Erythroblast (primary cell): ENCODE measurements around the gene BCAR3.

Source experiments
- DNase-seq, 2 experiments: peaks; one replicate each; lab custom pipeline; 2025; lab: John Stamatoyannopoulos, UW
- GATA1 ChIP-seq: IDR thresholded peaks from 2 replicates; pipeline ENCODE4 v1.6.1; 2011; ENCODE audit warnings: low read depth, mild to moderate bottlenecking, control low read depth, low read length, moderate library complexity
- POLR2A ChIP-seq: IDR thresholded peaks from 2 replicates; pipeline ENCODE4 v1.6.1; 2011; ENCODE audit warnings: mild to moderate bottlenecking, low read length

The BCAR3 gene

GRCh38 chr1:93621246-93621645, 60.4 kb downstream of the BCAR3 start:
- TF ChIP-seq GATA1 (no peak), POLR2A (no peak)
- DNase-seq: no peak

GRCh38 chr1:93620841-93621210, 60.8 kb downstream of the BCAR3 start:
- no peak for DNase-seq
- TF ChIP-seq GATA1: no peak
- no peak for TF ChIP-seq POLR2A

GRCh38 chr1:93620172-93620840, 61.3 kb downstream of the BCAR3 start:
- DNase-seq: no peak
- TF ChIP-seq GATA1 (no peak), POLR2A (no peak)

GRCh38 chr1:93619507-93620171, 62.0 kb downstream of the BCAR3 start:
- peak; percentile 16 to 23 for DNase-seq
- TF ChIP-seq POLR2A: no peak
- TF ChIP-seq GATA1: no peak

DNA sequence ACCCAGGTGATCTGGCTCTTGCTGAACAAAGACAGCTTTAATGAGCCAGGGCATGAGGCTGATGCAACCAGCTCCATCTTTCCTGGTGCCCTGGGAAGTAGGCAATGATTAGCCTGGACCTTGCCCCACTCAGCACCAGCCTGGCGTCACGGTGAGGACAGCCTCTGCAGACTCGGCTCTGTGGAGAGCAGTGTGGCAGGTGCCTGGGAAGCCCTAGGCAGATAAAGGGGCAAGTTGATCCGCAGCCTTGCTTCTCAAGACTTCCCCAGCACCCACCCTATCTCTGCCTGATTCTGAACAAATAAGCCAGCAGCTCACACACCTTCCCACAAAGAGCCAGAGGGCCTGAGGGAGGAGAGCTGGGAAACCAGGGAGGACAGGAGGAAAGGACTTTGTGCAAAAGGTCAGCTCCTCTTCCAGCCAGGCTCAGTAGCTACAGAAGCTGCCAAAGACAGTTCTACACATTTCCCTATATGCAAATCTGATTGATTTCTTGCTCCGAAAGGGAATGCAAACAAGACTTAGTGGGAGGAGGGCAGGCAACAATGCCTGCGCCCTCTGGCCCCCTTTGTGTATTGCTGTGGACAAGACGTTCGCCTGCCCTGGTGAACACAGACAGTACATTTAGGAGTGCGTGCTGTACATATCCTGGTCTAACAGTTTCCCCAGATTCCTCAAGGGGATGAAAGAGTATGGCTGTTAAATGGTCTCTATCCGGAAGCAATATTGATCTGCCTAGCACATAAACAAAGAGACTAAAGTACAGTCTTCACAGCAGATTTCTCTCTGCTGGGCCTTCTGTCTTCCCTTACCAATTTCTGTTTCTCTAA, 63.8 kb downstream of the BCAR3 start:
- DNase-seq: no peak
- TF ChIP-seq POLR2A (no peak), GATA1 (no peak)

DNA sequence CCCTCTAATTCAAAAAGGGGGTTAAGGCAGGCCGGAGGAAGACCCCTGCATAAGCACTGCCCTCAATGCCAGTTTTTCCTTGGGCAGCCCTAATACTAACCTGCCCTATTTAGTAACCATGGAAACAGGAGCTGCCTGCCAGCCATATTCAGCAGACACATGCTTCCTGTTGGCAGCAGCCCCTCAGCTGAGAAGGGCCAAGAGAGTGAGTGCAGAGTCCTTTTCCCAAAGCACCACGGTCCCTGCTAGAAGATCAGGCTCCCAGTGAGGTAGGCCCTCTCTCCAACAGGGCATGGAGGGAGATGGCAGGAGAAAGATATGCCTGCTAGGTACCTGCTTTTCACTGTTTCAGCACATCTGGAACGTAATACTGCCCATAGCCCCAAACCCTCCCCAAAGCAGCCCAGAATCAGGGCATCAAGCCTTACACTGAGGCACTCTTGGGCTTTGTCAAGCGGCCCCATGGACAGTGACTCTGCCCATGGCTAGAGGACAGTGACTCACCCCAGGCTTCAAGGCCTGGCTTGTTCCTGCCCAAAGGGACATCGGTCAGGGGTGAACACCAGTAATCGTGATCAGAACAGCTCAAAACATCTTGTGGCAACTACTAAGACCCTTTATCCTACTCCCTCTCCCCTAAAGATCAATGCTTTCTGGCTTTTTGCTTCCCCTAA, 64.5 kb downstream of the BCAR3 start:
- no peak for DNase-seq
- no peak for TF ChIP-seq POLR2A
- TF ChIP-seq GATA1: no peak

- no peak for TF ChIP-seq POLR2A
- DNase-seq: no peak
Observed at GRCh38 chr1:93616221-93616995, 65.2 kb downstream of the BCAR3 start.

- TF ChIP-seq GATA1: no peak
- TF ChIP-seq POLR2A: no peak
- no peak for DNase-seq
Observed at GRCh38 chr1:93615582-93616150, 66.0 kb downstream of the BCAR3 start.

DNA sequence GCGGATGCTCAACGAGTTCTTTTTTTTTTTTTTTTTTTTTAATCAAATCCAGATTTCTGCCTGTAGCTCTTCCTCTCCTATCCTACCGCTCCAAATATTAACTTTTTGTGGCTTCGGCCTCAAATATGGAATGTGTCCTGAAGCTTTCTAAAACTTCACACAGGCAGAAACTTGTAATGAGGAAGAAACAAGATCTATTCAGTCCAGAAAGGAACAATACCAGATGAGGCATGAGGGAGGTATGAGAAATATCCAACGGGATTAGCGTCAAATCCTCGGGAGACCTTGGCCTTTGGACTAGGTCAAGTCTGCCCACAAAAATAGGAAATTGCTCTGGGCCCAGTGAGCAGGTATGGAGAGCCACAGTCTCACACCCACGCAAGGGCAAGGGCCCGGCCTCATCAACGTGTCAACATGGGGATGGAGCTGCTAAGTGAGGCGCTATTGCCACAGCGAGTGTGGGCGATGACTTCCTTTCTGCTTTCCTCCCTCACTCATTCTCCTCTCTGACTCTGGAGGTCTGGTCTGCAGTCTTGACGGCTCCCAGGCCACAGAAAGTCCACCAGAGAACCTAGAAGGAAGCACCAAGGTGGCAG, 66.6 kb downstream of the BCAR3 start:
- DNase-seq: no peak

DNA sequence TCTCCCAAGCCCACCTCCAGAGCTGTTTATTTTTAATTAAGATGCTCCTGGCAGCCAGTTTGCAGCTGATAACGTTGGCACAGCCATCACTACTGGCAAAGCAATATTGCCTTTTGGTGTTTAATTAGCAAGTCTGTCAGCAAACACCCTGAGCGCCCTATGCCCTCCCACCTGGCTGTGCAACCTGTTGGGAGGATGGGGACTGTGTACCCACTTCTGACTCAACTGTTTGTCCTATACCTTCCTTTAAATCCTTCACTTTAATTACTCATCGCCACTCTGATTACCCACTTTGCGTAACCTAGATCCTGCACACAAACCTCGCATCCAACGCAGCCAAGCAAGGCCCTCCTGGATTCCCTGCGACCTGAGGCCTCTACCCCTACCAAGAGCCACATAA, 67.1 kb downstream of the BCAR3 start:
- DNase-seq: no peak
- TF ChIP-seq GATA1: no peak
- TF ChIP-seq POLR2A: no peak

More for the DNA sequence above, 66.6 kb downstream of the BCAR3 start:
- no peak for TF ChIP-seq GATA1
- TF ChIP-seq POLR2A: no peak

DNA sequence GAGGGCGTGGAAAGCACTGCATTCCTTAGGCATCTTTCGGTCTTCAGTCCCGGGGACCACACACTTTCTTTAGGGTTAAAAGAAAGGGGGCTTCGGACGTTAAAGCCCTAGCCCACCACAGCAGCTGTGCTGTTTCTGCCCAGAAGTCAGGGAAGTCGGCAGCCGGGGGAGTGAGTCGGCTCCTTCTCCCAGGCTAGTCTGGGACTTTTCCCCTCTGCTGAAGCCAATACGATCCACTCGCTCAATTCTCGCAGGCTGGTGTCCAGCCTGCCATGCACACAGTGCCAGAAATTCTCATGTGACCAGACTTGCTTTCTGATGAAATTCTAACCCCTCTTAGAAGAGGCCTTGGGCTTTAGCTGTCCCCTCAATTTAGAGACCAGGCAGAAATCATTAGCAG, 67.7 kb downstream of the BCAR3 start:
- TF ChIP-seq GATA1 (no peak), POLR2A (no peak)
- DNase-seq: no peak

DNA sequence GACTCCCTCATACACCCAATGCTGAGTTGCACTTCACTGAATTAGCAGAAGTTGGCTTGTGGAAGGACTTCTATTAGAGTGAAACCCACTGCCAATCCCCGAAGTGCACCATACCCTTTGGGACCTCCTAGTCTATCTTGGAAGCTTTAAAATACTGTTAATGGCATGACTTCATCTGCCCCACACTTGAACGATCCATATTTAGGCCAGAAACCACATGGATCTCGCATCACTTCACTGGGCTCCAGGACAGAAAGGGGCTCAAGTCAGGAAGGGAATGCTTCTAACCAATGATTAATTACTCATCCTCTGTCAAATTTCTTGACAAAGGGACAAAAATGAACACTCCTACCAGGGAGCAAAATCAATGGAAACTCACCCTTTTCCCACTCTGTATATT, 69.1 kb downstream of the BCAR3 start:
- TF ChIP-seq POLR2A (no peak), GATA1 (no peak)
- no peak for DNase-seq

DNA sequence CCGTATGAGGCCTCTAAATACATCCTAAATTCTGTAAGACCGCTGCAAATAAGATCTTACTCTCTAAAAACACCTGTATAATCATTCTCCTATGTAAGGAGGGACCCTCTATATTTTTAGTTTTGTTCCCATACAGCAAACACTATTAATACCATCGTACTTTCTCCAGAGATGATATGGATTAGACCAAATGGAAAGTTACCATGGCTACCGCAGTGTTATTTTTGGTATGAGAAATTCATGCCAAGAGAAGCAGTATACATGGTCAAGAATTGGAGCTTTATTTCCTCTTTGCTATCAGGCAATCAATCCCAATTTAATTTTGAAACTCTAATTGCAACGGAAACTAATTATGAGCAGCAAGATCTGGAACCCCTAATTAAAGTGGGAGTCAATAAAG, 70.0 kb downstream of the BCAR3 start:
- DNase-seq: no peak
- TF ChIP-seq POLR2A (no peak), GATA1 (no peak)
